ENCODE results near the gene CABYR. TPM values are rescaled to one million over a fixed set of nuclear protein-coding genes. Genes with fewer than 3 reads are reported as not detected.

Gene CABYR
- total RNA-seq, 1 donor from 2014 or later: 7.0 TPM

DNA sequence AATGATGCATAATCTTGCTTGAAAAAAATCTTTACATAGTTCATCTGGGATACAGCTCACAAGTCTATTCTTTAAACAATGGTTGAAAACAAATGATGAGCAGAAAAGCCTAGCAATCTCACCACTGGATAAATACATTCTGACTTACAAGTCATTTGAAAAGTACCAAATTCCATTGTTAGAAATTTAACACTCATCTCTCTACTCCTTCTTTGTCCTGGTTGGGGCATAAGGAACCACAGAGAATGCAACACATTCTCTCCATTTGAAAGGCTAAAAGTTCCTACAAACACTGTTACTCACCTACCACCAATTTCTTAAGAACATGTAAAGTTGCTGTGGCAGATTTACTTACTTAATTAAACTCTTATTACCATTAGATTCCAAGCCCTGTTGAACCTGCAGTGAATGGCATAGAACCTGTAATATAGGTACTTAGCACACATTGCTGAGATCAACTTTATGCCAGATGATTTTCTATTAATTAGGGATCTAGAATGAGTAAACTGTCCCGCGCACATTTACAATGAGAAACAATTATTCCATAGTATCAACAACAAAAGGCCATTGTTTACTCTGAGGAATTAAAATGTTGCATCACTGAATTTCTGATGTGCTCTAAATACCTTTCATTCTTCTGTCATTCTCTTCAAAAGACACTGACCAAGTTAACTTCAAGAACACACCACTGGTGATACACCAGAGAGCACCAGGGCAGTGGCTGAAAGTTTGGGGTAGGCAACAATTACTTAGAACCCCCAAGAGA, 69.6 kb downstream of the CABYR start:
- Mint-ChIP-seq H3K4me3 (ENCODE audit: unreplicated experiment) (no peak overlapping the region), H3K27ac (ENCODE audit: unreplicated experiment) (peak overlapping the region; percentile 49), H3K9me3 (ENCODE audit: unreplicated experiment) (no peaks in the 10 kb centered on the region), H3K36me3 (ENCODE audit: low read depth, unreplicated experiment) (no peaks in the 10 kb centered on the region), H3K27me3 (ENCODE audit: low read depth, unreplicated experiment) (no peaks in the 10 kb centered on the region), H3K4me1 (ENCODE audit: low read depth, unreplicated experiment) (peaks cover 21% of the 10 kb centered on the region)
- peaks cover 17% of the 10 kb centered on the region for H3K4me1 ChIP-seq (ENCODE audit: insufficient read depth, low read length)
- TF ChIP-seq EZH2 (IDR thresholded peaks at IDR 0.05; ENCODE audit: insufficient read depth, low read length): no peak
- TF ChIP-seq, protein P1, sequence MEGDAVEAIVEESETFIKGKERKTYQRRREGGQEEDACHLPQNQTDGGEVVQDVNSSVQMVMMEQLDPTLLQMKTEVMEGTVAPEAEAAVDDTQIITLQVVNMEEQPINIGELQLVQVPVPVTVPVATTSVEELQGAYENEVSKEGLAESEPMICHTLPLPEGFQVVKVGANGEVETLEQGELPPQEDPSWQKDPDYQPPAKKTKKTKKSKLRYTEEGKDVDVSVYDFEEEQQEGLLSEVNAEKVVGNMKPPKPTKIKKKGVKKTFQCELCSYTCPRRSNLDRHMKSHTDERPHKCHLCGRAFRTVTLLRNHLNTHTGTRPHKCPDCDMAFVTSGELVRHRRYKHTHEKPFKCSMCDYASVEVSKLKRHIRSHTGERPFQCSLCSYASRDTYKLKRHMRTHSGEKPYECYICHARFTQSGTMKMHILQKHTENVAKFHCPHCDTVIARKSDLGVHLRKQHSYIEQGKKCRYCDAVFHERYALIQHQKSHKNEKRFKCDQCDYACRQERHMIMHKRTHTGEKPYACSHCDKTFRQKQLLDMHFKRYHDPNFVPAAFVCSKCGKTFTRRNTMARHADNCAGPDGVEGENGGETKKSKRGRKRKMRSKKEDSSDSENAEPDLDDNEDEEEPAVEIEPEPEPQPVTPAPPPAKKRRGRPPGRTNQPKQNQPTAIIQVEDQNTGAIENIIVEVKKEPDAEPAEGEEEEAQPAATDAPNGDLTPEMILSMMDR (IDR thresholded peaks at IDR 0.05; ENCODE audit: insufficient read depth, low read depth, low read length): no peak
- H2AFZ ChIP-seq (ENCODE audit: low read depth, low read length): no peak overlapping the region
- no peaks in the 10 kb centered on the region for H3K9me3 ChIP-seq (ENCODE audit: insufficient read depth, low read depth, low read length)
- no peaks in the 10 kb centered on the region for H3K79me2 ChIP-seq (ENCODE audit: insufficient read depth, low read length)
- peak overlapping the region; percentile 3 for H3K4me2 ChIP-seq (ENCODE audit: low read length)
- FAIRE-seq: peak; percentile 13
- peak; percentile 65 for DNase-seq (ENCODE audit: low read depth)
- H3K9ac ChIP-seq (ENCODE audit: low read length): no peak overlapping the region
- H3K36me3 ChIP-seq (ENCODE audit: insufficient read depth, low read length): no peaks in the 10 kb centered on the region
- H3K27me3 ChIP-seq (ENCODE audit: insufficient read depth, low read length): no peaks in the 10 kb centered on the region
- H3K27ac ChIP-seq (ENCODE audit: low read depth, low read length): no peak overlapping the region
- no peak overlapping the region for H3K4me3 ChIP-seq (ENCODE audit: insufficient read depth, low read depth, low read length)
- no peaks in the 10 kb centered on the region for H4K20me1 ChIP-seq (ENCODE audit: insufficient read depth, low read length)

DNA sequence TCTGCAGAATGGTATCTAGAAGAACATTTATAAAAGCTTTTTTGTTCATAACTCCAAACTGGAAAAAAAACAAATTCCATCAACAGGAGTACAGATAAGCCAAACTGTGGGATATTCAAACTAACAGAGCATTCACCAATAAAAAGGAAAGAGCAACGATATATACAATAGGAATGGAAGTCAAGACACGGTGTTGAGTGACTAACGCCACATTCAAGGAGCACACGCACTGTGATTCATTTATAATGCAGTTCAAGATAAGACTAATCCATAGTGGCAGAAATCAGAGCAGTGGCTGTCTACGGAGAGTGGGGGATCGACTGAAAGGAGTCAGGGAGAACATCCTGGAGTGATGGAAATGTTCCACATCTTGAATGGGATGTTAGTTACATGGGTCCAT, 70.7 kb downstream of the CABYR start:
- Histone ChIP-seq H3K27me3 (ENCODE audit: insufficient read depth, low read length) (no peaks in the 10 kb centered on the region), H2AFZ (ENCODE audit: low read depth, low read length) (no peak overlapping the region), H3K4me1 (ENCODE audit: insufficient read depth, low read length) (peaks cover 17% of the 10 kb centered on the region), H3K9me3 (ENCODE audit: insufficient read depth, low read depth, low read length) (no peaks in the 10 kb centered on the region), H3K4me3 (ENCODE audit: insufficient read depth, low read depth, low read length) (no peak overlapping the region), H3K36me3 (ENCODE audit: insufficient read depth, low read length) (no peaks in the 10 kb centered on the region), H3K4me2 (ENCODE audit: low read length) (peak overlapping the region; percentile 56), H4K20me1 (ENCODE audit: insufficient read depth, low read length) (no peaks in the 10 kb centered on the region), H3K27ac (ENCODE audit: low read depth, low read length) (peak overlapping the region; percentile 43), H3K9ac (ENCODE audit: low read length) (no peak overlapping the region), H3K79me2 (ENCODE audit: insufficient read depth, low read length) (no peaks in the 10 kb centered on the region)
- H3K4me3 Mint-ChIP-seq (ENCODE audit: unreplicated experiment): no peak overlapping the region
- H3K4me1 Mint-ChIP-seq (ENCODE audit: low read depth, unreplicated experiment): peaks cover 30% of the 10 kb centered on the region
- FAIRE-seq: peak; percentile 74
- no peaks in the 10 kb centered on the region for H3K27me3 Mint-ChIP-seq (ENCODE audit: low read depth, unreplicated experiment)
- DNase-seq (ENCODE audit: low read depth): no peak
- no peaks in the 10 kb centered on the region for H3K9me3 Mint-ChIP-seq (ENCODE audit: unreplicated experiment)
- TF ChIP-seq EZH2 (IDR thresholded peaks at IDR 0.05; ENCODE audit: insufficient read depth, low read length): no peak
- TF ChIP-seq, protein P1 (IDR thresholded peaks at IDR 0.05; ENCODE audit: insufficient read depth, low read depth, low read length): no peak
- no peaks in the 10 kb centered on the region for H3K36me3 Mint-ChIP-seq (ENCODE audit: low read depth, unreplicated experiment)
- no peak overlapping the region for H3K27ac Mint-ChIP-seq (ENCODE audit: unreplicated experiment)

Other genes starting within 250 kb of the CABYR start
- gene TTC39C, start 124.3 kb upstream of the CABYR start, total RNA-seq: 10.4 and 12.8 TPM in 2 replicates

All from astrocyte (in vitro differentiated cells and primary cell).